GM18858 (cell line): Measurements from ENCODE around the gene NAA25.
"Not testable (repeated sequence)": the region's sequence is repeated elsewhere in the genome, so short reads cannot be mapped to it uniquely, and the experiment has no call there.

Experiments
- ATAC-seq: cut with Tn5 transposase; IDR thresholded peaks from one replicate; pipeline ENCODE4 v1.9.1; 2021; ENCODE audit not compliant: unreplicated experiment

NAA25 gene

GRCh38 chr12:112117685-112118084 lies 9.1 kb upstream of the NAA25 start:
- no peak for ATAC-seq

GRCh38 chr12:112116232-112117060 lies 7.9 kb upstream of the NAA25 start:
- ATAC-seq, result no peak

DNA sequence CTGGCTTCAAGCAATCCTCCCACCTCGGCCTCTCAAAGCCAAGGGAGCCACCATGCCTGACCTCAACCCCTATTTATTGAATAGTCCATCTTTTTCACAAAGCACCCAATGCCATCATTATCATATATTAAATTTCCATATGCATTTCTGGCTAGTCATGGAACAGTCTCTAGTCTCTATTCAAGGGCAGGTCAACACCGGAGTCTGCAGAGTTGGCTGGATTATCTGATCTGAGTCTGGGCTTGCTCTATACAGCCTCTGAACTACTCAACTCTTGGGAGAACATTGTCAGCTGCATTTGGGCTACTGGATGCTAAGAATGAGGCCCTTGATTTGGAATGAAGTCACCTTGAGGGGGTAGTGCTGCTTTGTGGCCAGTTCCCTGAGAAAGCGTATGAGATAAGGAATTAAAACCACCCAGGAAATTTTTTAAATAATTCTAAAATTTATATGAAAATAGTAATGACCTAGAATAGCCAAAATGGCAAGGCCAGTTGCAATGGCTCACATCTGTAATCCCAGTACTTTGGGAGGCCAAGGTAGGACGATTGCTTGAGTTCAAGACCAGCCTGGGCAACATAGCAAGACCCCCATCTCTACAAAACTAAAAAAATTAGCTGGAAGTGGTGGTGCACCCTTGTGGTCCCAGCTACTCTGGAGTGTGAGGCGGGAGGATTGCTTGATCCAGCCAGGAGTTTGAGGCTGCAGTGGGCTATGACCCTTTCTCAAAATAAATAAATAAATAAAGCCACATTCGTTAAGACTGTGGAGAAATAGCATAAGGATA lies 6.9 kb upstream of the NAA25 start:
- ATAC-seq, result no peak

- ATAC-seq, result no peak
Measured at GRCh38 chr12:112112409-112113133, 4.0 kb upstream of the NAA25 start.

DNA sequence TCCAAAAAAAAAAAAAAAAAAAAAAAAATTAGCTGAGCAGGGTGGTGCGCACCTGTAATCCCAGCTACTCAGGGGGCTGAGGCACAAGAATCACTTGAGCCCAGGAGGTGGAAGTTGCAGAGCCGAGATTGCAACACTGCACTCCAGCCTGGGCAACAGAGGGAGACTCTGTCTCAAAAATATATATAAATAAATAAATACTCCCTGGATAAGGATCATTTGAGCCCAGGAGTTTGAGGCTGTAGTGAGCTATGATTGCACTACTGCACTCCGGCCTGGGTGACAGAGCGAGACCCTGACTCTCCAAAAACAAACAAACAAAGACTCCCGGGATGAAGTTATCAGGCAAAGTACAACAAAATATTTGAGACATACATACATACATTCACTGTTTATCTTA lies 3.3 kb upstream of the NAA25 start:
- ATAC-seq, result no peak

DNA sequence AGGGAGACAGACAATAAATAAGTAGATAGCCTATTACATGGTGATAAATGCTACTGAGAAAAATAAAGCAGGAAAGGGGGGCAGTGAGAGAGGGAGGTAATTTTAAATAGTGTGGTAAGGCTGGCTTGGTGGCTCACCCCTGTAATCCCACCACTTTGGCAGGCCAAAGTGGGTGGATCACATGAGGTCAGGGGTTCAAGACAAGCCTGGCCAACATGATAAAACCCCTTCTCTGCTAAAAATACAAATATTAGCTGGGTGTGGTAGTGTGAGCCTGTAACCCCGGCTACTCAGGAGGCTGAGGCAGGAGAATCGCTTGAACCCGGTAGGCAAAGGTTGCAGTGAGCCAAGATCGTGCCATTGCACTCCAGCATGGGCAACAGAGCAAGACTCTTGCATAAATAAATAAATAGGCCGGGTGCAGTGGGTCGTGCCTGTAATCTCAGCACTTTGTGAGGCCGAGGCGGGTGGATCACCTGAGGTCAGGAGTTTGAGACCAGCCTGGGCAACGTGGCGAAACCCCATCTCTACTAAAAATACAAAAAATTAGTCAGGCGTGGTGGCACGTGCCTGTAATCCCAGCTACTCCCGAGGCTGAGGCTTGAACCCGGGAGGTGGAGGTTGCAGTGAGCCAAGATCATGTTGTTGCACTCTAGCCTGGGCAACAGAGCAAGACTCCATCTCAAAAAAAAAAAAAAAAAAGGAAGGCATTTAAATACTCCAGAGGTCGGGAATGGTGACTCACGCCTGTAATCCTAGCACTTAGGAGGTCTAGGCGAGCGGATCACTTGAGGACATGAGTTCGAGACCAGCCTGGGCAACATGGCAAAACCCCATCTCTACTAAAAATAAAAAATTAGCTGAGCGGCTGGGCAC lies 2.4 kb upstream of the NAA25 start:
- ATAC-seq, result not testable (repeated sequence)

DNA sequence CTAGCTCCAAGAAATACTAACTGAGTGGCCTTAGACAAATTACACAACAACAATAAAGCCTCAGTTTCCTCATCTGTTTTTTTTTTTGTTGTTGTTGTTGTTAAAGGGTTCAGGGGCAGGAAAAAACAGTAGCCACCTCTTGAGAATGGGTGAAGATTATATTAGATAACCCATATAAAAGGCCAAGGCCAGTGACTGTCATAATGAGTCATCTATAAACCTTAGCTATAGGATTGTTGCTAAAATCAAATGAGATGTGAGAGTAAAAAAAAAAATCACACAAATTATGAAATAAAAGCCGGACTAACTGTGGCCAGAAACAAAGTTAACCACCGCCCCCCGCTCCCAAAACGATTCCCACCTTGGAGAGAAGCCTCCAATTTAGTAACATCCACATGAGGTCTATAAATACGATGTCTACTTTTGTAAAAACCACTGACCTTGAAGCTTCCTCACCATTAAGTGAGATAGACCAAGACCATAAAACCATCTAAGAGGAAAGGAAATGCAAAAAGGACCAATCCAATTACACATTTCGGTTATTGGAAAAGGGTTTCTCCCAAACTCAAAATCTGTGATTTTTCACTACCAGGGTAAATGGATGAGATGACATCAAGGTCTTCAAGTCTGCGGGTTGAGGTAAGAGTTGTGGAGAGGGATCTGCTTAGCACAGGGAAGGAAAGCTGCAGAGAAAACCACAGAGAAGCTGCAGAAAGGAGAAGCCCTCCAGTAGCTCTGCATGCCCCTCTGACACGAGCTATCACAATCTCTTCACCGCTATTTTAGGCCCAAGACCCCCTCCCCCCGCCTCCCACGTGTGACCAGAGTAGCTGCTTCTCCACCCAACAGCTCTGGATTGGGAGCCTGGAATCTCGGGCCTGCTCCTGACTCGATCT lies 1.0 kb downstream of the NAA25 start:
- ATAC-seq, result no peak

GRCh38 chr12:112105891-112106290 lies 2.7 kb downstream of the NAA25 start:
- ATAC-seq, result no peak

DNA sequence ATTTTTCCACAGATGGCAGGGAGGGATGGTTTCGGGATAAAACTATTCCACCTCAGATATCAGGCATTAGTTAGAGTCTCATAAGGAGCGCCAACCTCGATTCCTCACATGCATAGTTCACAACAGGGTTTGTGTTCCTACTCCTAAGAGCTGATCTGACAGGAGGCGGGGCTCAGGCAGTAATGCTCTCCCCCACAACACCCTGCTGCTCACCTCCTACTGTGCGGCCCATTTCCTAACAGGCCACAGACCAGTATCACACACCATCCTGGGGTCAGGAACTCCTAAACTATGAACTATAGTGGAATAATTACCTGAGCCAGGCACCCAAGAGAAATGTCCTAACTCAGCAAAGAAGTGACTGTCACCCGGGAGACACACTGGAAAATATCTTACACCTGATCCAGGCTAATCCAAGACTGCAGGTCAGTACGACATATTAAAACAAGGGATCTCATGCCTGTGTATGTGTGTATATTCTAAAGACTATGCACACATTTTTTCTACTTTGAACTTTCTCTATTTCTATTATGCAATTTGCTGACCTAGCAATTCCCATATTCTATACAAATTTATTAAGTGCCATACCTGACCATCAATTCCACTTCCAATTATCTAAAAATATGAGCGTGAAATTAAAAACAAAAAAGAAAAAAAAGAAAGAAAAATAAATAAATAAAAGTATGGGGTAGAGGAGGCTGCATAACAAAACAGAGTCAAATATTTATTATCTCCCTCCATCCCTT lies 4.7 kb downstream of the NAA25 start:
- ATAC-seq, result no peak

- ATAC-seq, result not testable (repeated sequence)
Measured at GRCh38 chr12:112102746-112103145, 5.8 kb downstream of the NAA25 start.

DNA sequence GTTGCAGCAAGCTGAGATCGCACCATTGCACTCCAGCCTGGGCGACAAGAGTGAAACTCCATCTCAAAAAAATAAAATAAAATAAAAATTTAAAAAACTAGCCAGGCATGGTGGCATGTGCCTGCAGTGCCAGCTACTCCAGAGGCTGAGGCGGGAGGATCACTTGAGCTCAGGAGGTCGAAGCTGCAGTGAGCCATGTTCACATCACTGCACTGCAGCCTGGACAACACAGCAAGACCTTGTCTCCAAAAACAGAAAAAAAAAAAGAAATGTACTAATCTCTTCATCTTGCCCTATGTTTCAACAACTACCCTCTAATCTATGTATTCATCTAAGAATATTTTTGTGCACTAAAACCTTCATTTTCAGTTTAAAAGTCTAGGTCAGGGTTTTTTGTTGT lies 6.5 kb downstream of the NAA25 start:
- no peak for ATAC-seq

DNA sequence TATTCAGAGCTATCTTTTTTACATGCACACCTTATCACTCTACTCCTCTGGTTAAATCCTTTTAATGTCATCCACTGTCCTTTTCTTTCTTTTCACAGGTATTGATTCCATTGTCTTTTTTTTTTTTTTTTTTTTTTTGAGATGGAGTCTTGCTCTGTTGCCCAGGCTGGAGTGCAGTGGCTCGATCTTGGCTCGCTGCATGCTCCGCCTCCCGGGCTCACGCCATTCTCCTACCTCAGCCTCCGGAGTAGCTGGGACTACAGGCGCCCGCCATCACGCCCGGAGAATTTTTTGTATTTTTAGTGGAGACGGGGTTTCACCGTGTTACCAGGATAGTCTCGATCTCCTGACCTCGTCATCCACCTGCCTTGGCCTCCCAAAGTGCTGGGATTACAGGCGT lies 8.1 kb downstream of the NAA25 start:
- ATAC-seq, result not testable (repeated sequence)

GRCh38 chr12:112097641-112098040 lies 10.9 kb downstream of the NAA25 start:
- no peak for ATAC-seq

GRCh38 chr12:112096667-112097066 lies 11.9 kb downstream of the NAA25 start:
- no peak for ATAC-seq

DNA sequence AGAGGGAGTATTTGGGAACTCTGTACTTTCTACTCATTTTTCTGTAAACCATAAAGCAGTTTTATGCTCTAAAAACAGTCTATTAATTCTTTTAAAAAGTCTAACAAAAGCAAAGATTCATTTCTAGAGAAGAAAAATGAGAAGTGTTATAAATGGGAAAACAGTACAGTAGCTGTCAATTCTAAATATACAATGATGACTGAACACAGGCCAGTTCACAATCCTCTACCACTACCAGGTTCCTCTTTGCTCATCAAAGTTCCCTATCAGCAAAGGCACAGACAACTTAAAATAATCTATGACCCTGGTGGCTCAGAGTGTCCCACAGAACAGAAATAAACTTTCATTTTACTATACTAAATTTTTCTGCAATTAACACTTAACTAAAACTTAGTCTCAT lies 12.5 kb downstream of the NAA25 start:
- ATAC-seq, result no peak

DNA sequence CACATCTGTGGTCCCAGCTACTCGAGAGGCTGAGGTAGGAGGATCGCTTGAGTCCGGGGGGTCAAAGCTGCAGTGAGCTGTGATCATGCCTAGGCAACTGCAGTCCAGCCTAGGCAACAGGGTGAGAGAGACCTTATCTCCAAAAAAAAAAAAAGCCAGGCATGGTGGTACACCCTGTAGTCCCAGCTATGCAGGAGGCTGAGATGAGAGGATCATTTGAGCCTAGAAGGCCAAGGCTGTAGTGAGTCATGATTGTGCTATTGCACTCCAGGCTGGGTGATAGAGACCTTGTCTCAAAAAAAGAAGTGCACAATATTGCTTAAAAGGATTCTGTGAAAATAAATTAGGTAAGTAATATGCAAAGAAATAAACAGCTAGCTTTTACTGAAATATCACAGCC lies 17.0 kb downstream of the NAA25 start:
- ATAC-seq, result no peak

DNA sequence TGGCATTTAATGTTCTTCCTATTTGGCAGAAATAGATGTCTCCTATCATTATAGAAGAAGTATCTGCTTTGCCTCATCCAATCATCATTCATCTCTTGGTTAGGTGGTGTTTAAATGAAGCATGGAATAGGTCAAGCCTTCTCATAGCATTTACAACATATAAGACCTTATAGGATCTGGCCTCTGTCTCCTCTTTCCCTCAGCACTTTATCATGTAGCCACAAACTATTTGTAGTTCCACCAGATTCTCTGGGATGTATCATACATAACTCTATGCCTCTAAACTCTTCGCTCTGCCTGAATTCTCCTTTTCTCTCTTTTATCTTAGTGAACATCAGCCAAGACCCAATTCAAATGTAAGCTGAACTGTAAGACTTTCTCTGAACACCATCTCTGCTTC lies 20.7 kb downstream of the NAA25 start:
- no peak for ATAC-seq

GRCh38 chr12:112087055-112087850 lies 21.3 kb downstream of the NAA25 start:
- ATAC-seq, result no peak
